Endothelial cell of umbilical vein (primary cell): ENCODE measurements around the gene EEF1AKMT3. TPM values are rescaled to one million over a fixed set of nuclear protein-coding genes. Genes with fewer than 3 reads are reported as not detected.

Source experiments
- BruUV-seq: library from RNA; stranded (reverse); fragments of 400-500 nt; replicated peaks from 2 replicates; lab custom pipeline; 2021; lab: Mats Ljungman, UMichigan
- CTCF ChIA-PET: fragments of 300-600, 350-600 bp; sonication (Branson Sonifier 250); formaldehyde crosslinking; loops from one replicate; lab custom pipeline; 2021; ENCODE audit warnings: antibody characterized with exemption, inconsistent platforms; lab: Charles Lee
- POLR2A ChIA-PET: fragments of 300-600, 350-600 bp; sonication (Branson Sonifier 250); formaldehyde crosslinking; loops from one replicate; lab custom pipeline; 2021; ENCODE audit warnings: antibody characterized with exemption, inconsistent platforms; lab: Charles Lee
- DNase-seq: peaks from one replicate; pipeline ENCODE4 v3.0.0-alpha.2; 2011; ENCODE audit warnings: low read depth, low spot score
- FAIRE-seq: peaks from 2 replicates; lab custom pipeline; 2011; peaks lifted over from hg19 to GRCh38; lab: Jason Lieb, UNC
- H2AFZ ChIP-seq: 2 replicates; pipeline ENCODE4 v1.6.0; 2012; ENCODE audit warnings: low read depth, low read length, control low read depth, inconsistent platforms
- H3K27ac ChIP-seq: 2 replicates; pipeline ENCODE4 v1.5.1; 2011; ENCODE audit warnings: low read depth, mild to moderate bottlenecking, control low read depth, low read length, moderate library complexity; ENCODE audit not compliant: insufficient read depth
- H3K27me3 ChIP-seq, 2 experiments: 2 replicates each; pipeline versions ENCODE4 v1.6.0 to v1.6.1; 2011; ENCODE audit warnings: low read length in 2 of 2, mixed read lengths in 1 of 2; ENCODE audit not compliant: control insufficient read depth in 2 of 2, insufficient read depth in 2 of 2
- H3K36me3 ChIP-seq, 2 experiments: 2 replicates in 1 of 2; 3 replicates in 1 of 2; pipeline ENCODE4 v1.5.1; 2011; ENCODE audit warnings: low read length in 2 of 2, mild to moderate bottlenecking in 1 of 2, moderate library complexity in 1 of 2; ENCODE audit not compliant: control insufficient read depth in 2 of 2, insufficient read depth in 2 of 2; ENCODE audit errors: extremely low read depth in 1 of 2
- H3K4me1 ChIP-seq: 3 replicates; pipeline ENCODE4 v1.5.1; 2011; ENCODE audit warnings: mild to moderate bottlenecking, low read length; ENCODE audit not compliant: control insufficient read depth, insufficient read depth; ENCODE audit errors: extremely low read depth
- H3K4me2 ChIP-seq: 2 replicates; pipeline ENCODE4 v1.6.1; 2011; ENCODE audit warnings: low read length, control low read depth, mixed read lengths; ENCODE audit not compliant: insufficient read depth
- H3K4me3 ChIP-seq, 3 experiments: fragments of 200-600 bp in 1 of 3; sonication (generic), shearing (Covaris generic) in 1 of 3; replicated peaks in 1 of 3; 2 replicates each; pipeline ENCODE4 v1.5.1; 2011 to 2016; ENCODE audit warnings: control low read depth in 3 of 3, low read length in 3 of 3, mild to moderate bottlenecking in 2 of 3, inconsistent platforms in 1 of 3, low read depth in 1 of 3, moderate library complexity in 1 of 3; ENCODE audit not compliant: insufficient read depth in 1 of 3
- H3K79me2 ChIP-seq: 2 replicates; pipeline ENCODE4 v1.6.0; 2012; ENCODE audit warnings: low read length, inconsistent platforms; ENCODE audit not compliant: control insufficient read depth, insufficient read depth
- H3K9ac ChIP-seq: replicated peaks from 2 replicates; pipeline ENCODE3; 2011; ENCODE audit warnings: low read length, control low read depth; ENCODE audit not compliant: insufficient read depth; ENCODE audit errors: extremely low read depth
- H3K9me1 ChIP-seq: replicated peaks from 3 replicates; pipeline ENCODE4 v1.6.0; 2011; ENCODE audit warnings: mild to moderate bottlenecking, low read length; ENCODE audit not compliant: control insufficient read depth, insufficient read depth; ENCODE audit errors: extremely low read depth
- H3K9me3 ChIP-seq: replicated peaks from 2 replicates; pipeline ENCODE4 v1.5.1; 2012; ENCODE audit warnings: low read length, inconsistent platforms; ENCODE audit not compliant: control insufficient read depth, insufficient read depth
- H4K20me1 ChIP-seq: replicated peaks from 2 replicates; pipeline ENCODE3; 2011; ENCODE audit warnings: mild to moderate bottlenecking, low read length; ENCODE audit not compliant: control insufficient read depth, insufficient read depth; ENCODE audit errors: extremely low read depth
- CTCF ChIP-seq, 2 donors: IDR thresholded peaks; 1 replicate in 1 of 2; 2 replicates in 1 of 2; pipeline ENCODE4 v1.5.1; 2011; ENCODE audit warnings: low read length in 2 of 2, mild to moderate bottlenecking in 2 of 2, moderate library complexity in 2 of 2, control low read depth in 1 of 2, inconsistent platforms in 1 of 2, low read depth in 1 of 2; ENCODE audit not compliant: insufficient read depth in 1 of 2; ENCODE audit errors: extremely low read depth in 1 of 2
- EZH2 ChIP-seq: IDR thresholded peaks from 2 replicates; pipeline ENCODE4 v1.6.1; 2012; ENCODE audit warnings: borderline replicate concordance, low read depth, mild to moderate bottlenecking, moderate library complexity, low read length, inconsistent platforms; ENCODE audit not compliant: severe bottlenecking
- FOS ChIP-seq: IDR thresholded peaks from 2 replicates; pipeline ENCODE4 v1.6.1; 2011; ENCODE audit warnings: mild to moderate bottlenecking, low read length, moderate library complexity, borderline replicate concordance; ENCODE audit not compliant: insufficient read depth
- GATA2 ChIP-seq: IDR thresholded peaks from 2 replicates; pipeline ENCODE4 v1.7.0; 2011; ENCODE audit warnings: low read depth, mild to moderate bottlenecking, moderate library complexity, mixed read lengths, low read length; ENCODE audit not compliant: insufficient read length, insufficient read depth
- JUN ChIP-seq: IDR thresholded peaks from 2 replicates; pipeline ENCODE4 v1.6.1; 2011; ENCODE audit warnings: borderline replicate concordance, low read depth; ENCODE audit not compliant: insufficient read length, insufficient read depth
- MAX ChIP-seq: IDR thresholded peaks from 2 replicates; pipeline ENCODE4 v1.6.1; 2011; ENCODE audit not compliant: insufficient read depth, insufficient read length
- MYC ChIP-seq: IDR thresholded peaks from one replicate; pipeline ENCODE4 v1.6.1; 2011; ENCODE audit warnings: mild to moderate bottlenecking, low read depth, low read length
- POLR2A ChIP-seq: IDR thresholded peaks from 2 replicates; pipeline ENCODE4 v1.6.1; 2012; ENCODE audit warnings: low read depth, mild to moderate bottlenecking, control low read depth, low read length
- POLR2AphosphoS5 ChIP-seq: IDR thresholded peaks from 2 replicates; pipeline ENCODE4 v1.6.1; 2012; ENCODE audit warnings: low read depth, mild to moderate bottlenecking, control low read depth, low read length, moderate library complexity; ENCODE audit not compliant: insufficient read depth
- dilution Hi-C: fragments of 300-500 bp; cut with MboI; formaldehyde crosslinking; loops from one replicate; pipeline ENCODE4 v1.15.0; 2019; ENCODE audit warnings: low sequenced_read_pairs; ENCODE audit not compliant: extremely low pct_ligation_motif_present
- intact Hi-C: fragments of 100-400 bp; cut with micrococcal nuclease; formaldehyde crosslinking; loops from one replicate; pipeline ENCODE4 v1.10.0; 2022
- polyA plus RNA-seq, 4 experiments: library from polyadenylated mRNA; depleted of rRNA in 3 of 4; stranded (reverse) in 3 of 4; unstranded in 1 of 4; fragments of >200 nt; gene quantifications; 2 replicates each; pipeline versions ENCODE4 v1.2.1 to v1.2.3, GENCODE V29; 2011 to 2012; ENCODE audit warnings: missing spikeins in 1 of 4
- total RNA-seq: library from RNA; stranded (reverse); gene quantifications from 2 replicates; pipeline ENCODE4 v1.2.3, GENCODE V29; 2021

The EEF1AKMT3 gene
- total and polyA plus RNA-seq, 2 donors (not counting 3 experiments of a cell fraction or from before 2014, with no cell fraction given) = 7.9 to 8.8 TPM

- no peaks in the 10 kb centered on the region for H3K27me3 ChIP-seq
- no peak overlapping the region for H3K4me3 ChIP-seq
- H3K9me3 ChIP-seq = no peaks in the 10 kb centered on the region
- no peaks in the 10 kb centered on the region for H4K20me1 ChIP-seq
- dilution Hi-C loops (no loop called here), intact Hi-C loops (no loop called here)
- H3K36me3 ChIP-seq = peaks cover 33 to 69% of the 10 kb centered on the region in 2 experiments
- ChIA-PET POLR2A (no interaction called here), CTCF (interaction anchor here (0.8 to 1.2 kb wide), 6 partner anchors 16 to 82 kb away, joined by 3 to 4 read pairs (median 3); no protein-coding TSS in a partner anchor)
- no peaks in the 10 kb centered on the region for H3K9me1 ChIP-seq
- FAIRE-seq (no peak), DNase-seq (no peak)
- no TSS peak for BruUV-seq
- no peak overlapping the region for H3K4me2 ChIP-seq
- no peak overlapping the region for H2AFZ ChIP-seq
- TF ChIP-seq EZH2 (no peak), POLR2AphosphoS5 (no peak), FOS (no peak), GATA2 (no peak), MYC (no peak)
- H3K4me1 ChIP-seq = no peaks in the 10 kb centered on the region
- H3K27ac ChIP-seq = no peak overlapping the region
- H3K9ac ChIP-seq = no peak overlapping the region
- peaks cover 3% of the 10 kb centered on the region for H3K79me2 ChIP-seq
Observed at GRCh38 chr12:57823908-57824640, 51.7 kb downstream of the EEF1AKMT3 start.

GRCh38 chr12:57825451-57825850 lies 53.0 kb downstream of the EEF1AKMT3 start:
- Histone ChIP-seq H4K20me1 (peaks cover 2% of the 10 kb centered on the region), H3K4me1 (no peaks in the 10 kb centered on the region), H3K27me3 (no peaks in the 10 kb centered on the region), H3K9me3 (no peaks in the 10 kb centered on the region), H2AFZ (no peak overlapping the region), H3K9me1 (no peaks in the 10 kb centered on the region), H3K27ac (no peak overlapping the region), H3K79me2 (peaks cover 15% of the 10 kb centered on the region), H3K9ac (no peak overlapping the region), H3K4me2 (no peak overlapping the region), H3K36me3 (peaks cover 36 to 72% of the 10 kb centered on the region in 2 experiments), H3K4me3 (no peak overlapping the region)
- CTCF ChIA-PET = interaction anchor here (0.6 to 1.1 kb wide), 3 partner anchors 73 to 116 kb away, joined by 3 read pairs; no protein-coding TSS in a partner anchor
- DNase-seq (no peak), FAIRE-seq (no peak)
- TF ChIP-seq POLR2AphosphoS5 (no peak), POLR2A (no peak), FOS (no peak), JUN (no peak), MAX (no peak), GATA2 (no peak), CTCF (IDR thresholded peaks at IDR 0.05; ENCODE audit: extremely low read depth in 1 of 2, insufficient read depth in 1 of 2, low read depth in 1 of 2, low read length in 2 of 2) (no peak), MYC (no peak), EZH2 (no peak)
- intact Hi-C loops (no loop called here), dilution Hi-C loops (no loop called here)
- BruUV-seq = no TSS peak
- POLR2A ChIA-PET = no interaction called here
